Activated naive CD4-positive, alpha-beta T cell treated with anti-CD3 and anti-CD28 coated beads for 36 hours (primary cell): ENCODE measurements around the gene LZTS3. TPM values are rescaled to one million over a fixed set of nuclear protein-coding genes. Genes with fewer than 3 reads are reported as not detected.
"Not testable (repeated sequence)": the region's sequence is repeated elsewhere in the genome, so short reads cannot be mapped to it uniquely, and the experiment has no call there.

ENCODE experiments used
- CTCF ChIA-PET: fragments of 350-600 bp; sonication (Branson Sonifier 250); formaldehyde crosslinking; loops from one replicate; lab custom pipeline; 2021; ENCODE audit warnings: antibody characterized with exemption; lab: Charles Lee
- DNase-seq: peaks from one replicate; pipeline ENCODE4 v3.0.0-alpha.2; 2020
- H3K27ac Mint-ChIP-seq: one replicate; pipeline ENCODE4 v1.8.0; 2021; ENCODE audit warnings: mild to moderate bottlenecking, mixed read lengths
- H3K27me3 Mint-ChIP-seq: one replicate; pipeline ENCODE4 v1.8.0; 2021; ENCODE audit warnings: low read depth, mixed read lengths
- H3K36me3 Mint-ChIP-seq: one replicate; pipeline ENCODE4 v1.8.0; 2021; ENCODE audit warnings: low read depth, mixed read lengths
- H3K4me1 Mint-ChIP-seq: one replicate; pipeline ENCODE4 v1.8.0; 2021; ENCODE audit warnings: low read depth, mixed read lengths
- H3K4me3 Mint-ChIP-seq: one replicate; pipeline ENCODE4 v1.8.0; 2021; ENCODE audit warnings: mild to moderate bottlenecking, moderate library complexity, mixed read lengths
- H3K9me3 Mint-ChIP-seq: one replicate; pipeline ENCODE4 v1.8.0; 2021; ENCODE audit warnings: mixed read lengths
- intact Hi-C: fragments of 100-400 bp; cut with micrococcal nuclease; formaldehyde crosslinking; loops from one replicate; pipeline ENCODE4 v1.15.1; 2023
- total RNA-seq, 2 experiments: library from RNA; stranded (reverse); gene quantifications; one replicate each; pipeline ENCODE4 v1.2.3, GENCODE V29; 2021

LZTS3 gene
- total RNA-seq, 2 experiments from 2014 or later = 1.2 to 1.4 TPM

DNA sequence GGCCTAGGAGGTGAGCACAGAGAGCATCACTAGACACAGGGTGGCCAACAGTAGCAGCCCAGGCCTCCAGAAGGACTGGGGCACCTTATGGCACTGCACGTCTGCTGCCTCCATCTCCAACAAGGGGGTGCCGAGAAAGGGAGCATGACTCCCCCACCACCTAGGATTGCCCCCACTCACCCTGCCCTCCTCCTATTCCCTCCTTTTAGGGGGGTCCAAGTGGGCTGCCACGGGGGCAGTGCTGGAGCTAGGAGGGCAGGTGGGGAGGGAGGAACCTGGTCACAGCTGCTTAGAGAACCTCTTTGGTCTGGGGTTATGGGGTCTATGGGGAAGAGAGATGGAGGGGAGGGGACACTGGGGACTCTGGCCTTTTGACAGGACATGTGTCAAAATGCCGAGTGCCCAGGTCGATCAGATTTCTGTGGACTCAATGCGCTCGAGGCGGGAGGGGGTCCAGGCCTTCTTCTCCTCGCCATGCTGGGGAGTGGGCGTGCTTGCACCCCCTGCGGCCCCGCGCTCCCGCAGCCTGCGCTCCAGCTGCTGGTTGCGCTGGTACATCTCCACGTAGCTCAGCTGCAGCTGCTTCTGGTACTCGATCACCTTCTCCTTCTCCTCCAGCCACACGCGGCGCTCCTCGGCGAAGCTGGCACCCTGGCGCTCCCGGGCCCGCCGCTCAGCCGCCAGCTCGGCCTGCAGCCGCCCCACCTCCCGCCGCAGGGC lies 9.1 kb downstream of the LZTS3 start:
- intact Hi-C loops = no loop called here
- no peak overlapping the region for H3K27ac Mint-ChIP-seq

DNA sequence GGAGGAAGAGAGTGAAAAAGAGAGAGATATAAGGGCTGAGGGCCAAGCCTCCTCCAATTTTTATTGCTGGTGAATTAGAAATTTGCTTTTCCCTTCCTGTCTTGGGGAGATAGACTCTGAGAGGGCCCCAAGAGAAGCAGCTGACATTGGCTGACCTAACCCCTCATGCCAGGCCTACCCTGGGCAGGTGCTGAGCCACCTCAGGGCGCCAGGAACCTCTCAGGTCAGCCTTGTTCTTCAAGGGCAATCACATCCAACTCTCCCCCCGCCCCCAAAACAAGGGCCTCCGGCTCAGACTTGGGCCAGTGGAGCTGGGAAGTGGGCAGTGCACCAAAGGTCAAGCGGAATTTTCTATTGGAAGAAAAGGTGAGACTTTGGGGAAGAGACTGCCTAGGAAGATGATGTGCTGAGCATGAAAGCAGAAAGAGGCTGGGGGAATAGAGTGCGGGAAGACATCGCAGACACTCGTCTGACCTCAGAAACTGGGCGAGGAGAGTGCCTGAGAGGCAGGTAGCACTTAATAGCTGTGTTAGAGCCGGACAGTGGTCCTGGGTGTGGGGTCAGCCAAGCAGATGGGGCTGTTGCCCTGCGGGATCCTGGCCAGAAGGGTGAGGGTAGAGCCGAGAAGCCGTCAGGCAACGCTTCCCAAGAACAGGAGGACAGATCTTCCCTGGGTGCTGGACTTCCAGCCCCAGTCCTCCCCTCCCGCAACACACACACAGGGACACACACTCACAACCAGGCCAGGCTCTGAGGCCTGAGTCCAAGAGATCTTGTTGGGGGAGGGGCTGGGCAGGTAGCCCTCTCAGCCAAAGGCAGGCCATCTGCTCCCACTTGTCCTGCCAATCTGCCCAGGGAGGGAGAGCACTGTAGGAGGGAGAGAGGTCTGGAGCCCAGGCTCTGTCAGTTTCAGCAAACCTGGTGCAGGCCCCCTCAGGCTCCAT lies 10.0 kb downstream of the LZTS3 start:
- H3K36me3 Mint-ChIP-seq = peaks cover 2% of the 10 kb centered on the region
- H3K27me3 Mint-ChIP-seq = no peaks in the 10 kb centered on the region
- no peaks in the 10 kb centered on the region for H3K9me3 Mint-ChIP-seq
- no peak overlapping the region for H3K27ac Mint-ChIP-seq
- H3K4me1 Mint-ChIP-seq = peaks cover 11% of the 10 kb centered on the region
- no peak for DNase-seq
- CTCF ChIA-PET = interaction anchor here (0.7 kb wide), 1 partner anchor 110 kb away, joined by 3 read pairs; no protein-coding TSS in a partner anchor
- intact Hi-C loops = no loop called here
- H3K4me3 Mint-ChIP-seq = no peak overlapping the region

More for the DNA sequence above, 9.1 kb downstream of the LZTS3 start:
- Mint-ChIP-seq H3K9me3 (no peaks in the 10 kb centered on the region), H3K27me3 (peaks cover 3% of the 10 kb centered on the region), H3K4me1 (peaks cover 10% of the 10 kb centered on the region), H3K4me3 (no peak overlapping the region), H3K36me3 (peaks cover 2% of the 10 kb centered on the region)
- CTCF ChIA-PET = interaction anchor here (1.2 kb wide), 1 partner anchor 56 kb away, joined by 3 read pairs; no protein-coding TSS in a partner anchor
- DNase-seq = no peak

DNA sequence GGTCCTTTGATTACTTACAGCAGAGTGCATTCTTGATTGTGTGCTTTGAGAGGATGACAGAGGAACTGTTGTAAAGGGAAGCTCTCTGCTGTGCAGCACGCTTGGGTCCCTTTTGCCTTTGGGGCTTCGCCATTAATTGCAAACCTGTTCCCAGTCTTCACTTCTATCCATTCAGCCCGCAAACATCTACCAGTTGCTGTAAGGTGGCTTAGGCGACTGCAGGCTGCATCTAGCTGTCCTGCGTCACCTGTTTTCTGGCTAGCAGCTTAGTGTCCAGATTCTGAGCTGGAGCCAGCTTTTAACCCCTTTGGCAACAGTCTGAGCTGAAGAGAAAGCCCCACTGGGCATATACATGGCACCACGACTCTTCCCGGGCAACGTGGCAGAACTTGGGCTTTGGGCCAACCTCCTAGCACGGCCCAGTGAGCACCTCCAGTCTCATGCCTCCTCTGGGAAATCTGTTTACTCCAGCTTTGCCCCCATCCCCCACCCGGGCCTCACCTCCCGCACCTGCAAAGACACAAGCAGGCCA lies 11.2 kb downstream of the LZTS3 start:
- peaks cover 2% of the 10 kb centered on the region for H3K36me3 Mint-ChIP-seq
- H3K27me3 Mint-ChIP-seq = no peaks in the 10 kb centered on the region
- no peak for DNase-seq
- no peak overlapping the region for H3K4me3 Mint-ChIP-seq
- intact Hi-C loops = no loop called here
- CTCF ChIA-PET = interaction anchor here (0.7 to 2.0 kb wide), 2 partner anchors 45 to 108 kb away, joined by 6 to 7 read pairs; no protein-coding TSS in a partner anchor
- H3K4me1 Mint-ChIP-seq = peaks cover 18% of the 10 kb centered on the region
- H3K27ac Mint-ChIP-seq = no peak overlapping the region
- no peaks in the 10 kb centered on the region for H3K9me3 Mint-ChIP-seq

DNA sequence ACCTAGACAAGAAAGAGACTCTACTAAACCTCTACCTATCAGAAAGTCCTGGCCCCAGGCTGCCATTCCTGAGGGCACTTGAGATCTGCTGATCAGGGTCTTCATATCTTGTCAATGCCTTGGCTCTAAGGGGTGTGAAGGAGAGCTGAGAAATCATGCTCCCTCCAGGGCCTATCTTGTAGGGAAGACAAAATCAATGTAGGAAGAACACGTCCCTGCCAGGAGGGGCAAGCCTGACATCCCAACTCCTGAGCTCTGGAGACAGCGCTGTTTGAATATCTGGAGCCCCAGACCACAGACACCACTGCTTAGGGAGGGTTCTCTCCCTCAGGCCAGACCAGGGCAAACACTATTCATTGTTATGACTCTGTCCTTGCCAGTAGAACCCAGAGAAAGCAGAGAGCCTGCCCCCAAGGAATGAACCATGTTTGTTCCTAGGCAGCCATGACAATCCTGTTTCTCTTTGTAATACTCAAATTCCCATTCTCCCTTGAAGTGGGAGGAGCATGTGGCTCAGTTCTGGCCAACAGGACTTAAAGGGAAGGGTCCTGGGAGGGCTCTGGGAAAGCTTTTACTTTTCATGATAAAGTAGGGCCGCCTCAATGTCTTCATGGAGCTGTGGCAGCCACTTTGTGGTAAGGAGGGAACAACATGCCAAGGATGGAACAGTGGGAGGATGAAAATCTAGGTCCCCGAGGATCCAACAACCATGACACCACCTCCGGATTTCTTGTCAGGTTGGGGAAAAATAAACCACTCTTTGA lies 11.9 kb downstream of the LZTS3 start:
- Mint-ChIP-seq H3K4me3 (peak overlapping the region; percentile 45), H3K27ac (peak overlapping the region; percentile 46), H3K4me1 (peaks cover 25% of the 10 kb centered on the region), H3K9me3 (no peaks in the 10 kb centered on the region), H3K27me3 (no peaks in the 10 kb centered on the region), H3K36me3 (peaks cover 2% of the 10 kb centered on the region)
- CTCF ChIA-PET = interaction anchor here (1.2 to 2.0 kb wide), 2 partner anchors 45 to 58 kb away, joined by 5 to 6 read pairs; no protein-coding TSS in a partner anchor
- intact Hi-C loops = no loop called here
- no peak for DNase-seq

DNA sequence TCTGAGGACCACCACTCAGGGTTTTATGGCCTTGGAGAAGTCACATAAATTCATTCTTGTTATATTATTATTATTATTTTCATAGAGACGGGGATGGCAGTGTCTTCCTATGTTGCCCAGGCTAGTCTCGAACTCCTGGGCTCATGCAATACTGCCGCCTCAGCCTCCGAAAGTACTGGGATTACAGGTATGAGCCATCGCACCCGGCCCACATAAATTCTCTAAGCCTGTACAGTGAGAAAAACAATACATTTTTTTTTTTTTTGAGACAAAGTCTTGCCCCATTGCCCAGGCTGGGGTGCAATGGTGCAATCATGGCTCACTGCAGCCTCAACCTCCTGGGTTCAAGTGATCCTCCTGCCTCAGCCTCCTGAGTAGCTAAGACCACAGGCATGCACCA lies 12.9 kb downstream of the LZTS3 start:
- Mint-ChIP-seq H3K27me3 (no peaks in the 10 kb centered on the region), H3K36me3 (peaks cover 4% of the 10 kb centered on the region), H3K4me3 (no peak overlapping the region), H3K9me3 (no peaks in the 10 kb centered on the region), H3K27ac (no peak overlapping the region), H3K4me1 (peaks cover 35% of the 10 kb centered on the region)
- CTCF ChIA-PET = interaction anchor here (1.2 kb wide), 1 partner anchor 59 kb away, joined by 5 read pairs; no protein-coding TSS in a partner anchor
- DNase-seq = no peak
- intact Hi-C loops = no loop called here

DNA sequence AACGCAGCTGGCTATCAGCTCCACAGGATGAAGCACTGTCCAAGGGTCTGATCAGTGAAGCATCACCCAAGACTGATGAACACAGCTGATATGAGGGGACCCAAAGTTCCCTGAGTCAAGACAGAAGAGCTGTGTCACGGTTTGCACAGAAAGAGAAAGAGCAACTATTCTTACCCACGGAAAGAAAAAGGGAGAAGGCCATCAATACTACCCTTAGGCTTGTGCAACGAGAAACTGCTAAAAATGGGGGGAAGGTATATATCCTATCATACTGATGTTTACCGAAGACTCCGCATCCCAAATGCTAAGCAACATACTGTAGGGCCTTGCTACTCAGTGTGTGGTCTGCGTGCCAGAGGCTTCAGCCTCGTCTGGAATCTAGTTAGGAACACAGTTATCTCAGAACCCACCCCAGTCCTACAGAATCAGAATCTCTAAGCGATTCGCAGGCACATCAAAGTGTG lies 14.3 kb downstream of the LZTS3 start:
- H3K4me3 Mint-ChIP-seq = peak overlapping the region; percentile 87
- no peaks in the 10 kb centered on the region for H3K27me3 Mint-ChIP-seq
- peak overlapping the region; percentile 95 for H3K27ac Mint-ChIP-seq
- H3K36me3 Mint-ChIP-seq = peaks cover 6% of the 10 kb centered on the region
- intact Hi-C loops = loop anchor here (2.0 to 5.0 kb wide), 4 partner anchors 46 to 313 kb away; partner anchors contain the start of genes ATRN, DDRGK1 and PTPRA
- peak; percentile 32 for DNase-seq
- peaks cover 38% of the 10 kb centered on the region for H3K4me1 Mint-ChIP-seq
- CTCF ChIA-PET = interaction anchor here (0.5 kb wide), 1 partner anchor 228 kb away, joined by 4 read pairs; no protein-coding TSS in a partner anchor
- no peaks in the 10 kb centered on the region for H3K9me3 Mint-ChIP-seq

DNA sequence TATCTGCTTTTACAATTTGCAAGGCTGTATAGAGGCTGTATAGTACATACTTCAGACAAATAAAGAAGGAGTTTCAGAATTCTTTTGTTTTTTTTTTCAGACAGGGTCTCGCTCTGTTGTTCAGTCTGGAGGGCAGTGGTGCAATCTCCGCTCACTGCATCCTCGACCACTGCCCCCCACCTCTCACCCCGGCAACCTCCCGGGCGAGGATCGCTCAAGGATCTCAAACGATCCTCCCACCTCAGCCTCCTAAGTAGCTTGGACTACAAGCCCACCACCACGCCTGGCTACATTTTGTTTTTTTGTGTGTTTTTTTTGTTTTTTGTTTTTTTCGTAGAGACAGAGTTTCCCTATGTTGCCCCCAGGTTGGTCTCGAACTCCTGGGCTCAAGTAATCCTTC lies 15.5 kb downstream of the LZTS3 start:
- H3K27me3 Mint-ChIP-seq = no peaks in the 10 kb centered on the region
- intact Hi-C loops = loop anchor here (1.0 to 5.0 kb wide), 8 partner anchors 15 to 1055 kb away; partner anchors contain the start of genes ATRN, DDRGK1, LZTS3 and PTPRA
- H3K36me3 Mint-ChIP-seq = peaks cover 8% of the 10 kb centered on the region
- H3K4me3 Mint-ChIP-seq = peak overlapping the region; percentile 66
- no peaks in the 10 kb centered on the region for H3K9me3 Mint-ChIP-seq
- peaks cover 46% of the 10 kb centered on the region for H3K4me1 Mint-ChIP-seq
- DNase-seq = no peak
- CTCF ChIA-PET = interaction anchor here (0.6 to 1.5 kb wide), 6 partner anchors 12 to 159 kb away, joined by 3 to 6 read pairs (median 4); no protein-coding TSS in a partner anchor
- H3K27ac Mint-ChIP-seq = peak overlapping the region; percentile 91

DNA sequence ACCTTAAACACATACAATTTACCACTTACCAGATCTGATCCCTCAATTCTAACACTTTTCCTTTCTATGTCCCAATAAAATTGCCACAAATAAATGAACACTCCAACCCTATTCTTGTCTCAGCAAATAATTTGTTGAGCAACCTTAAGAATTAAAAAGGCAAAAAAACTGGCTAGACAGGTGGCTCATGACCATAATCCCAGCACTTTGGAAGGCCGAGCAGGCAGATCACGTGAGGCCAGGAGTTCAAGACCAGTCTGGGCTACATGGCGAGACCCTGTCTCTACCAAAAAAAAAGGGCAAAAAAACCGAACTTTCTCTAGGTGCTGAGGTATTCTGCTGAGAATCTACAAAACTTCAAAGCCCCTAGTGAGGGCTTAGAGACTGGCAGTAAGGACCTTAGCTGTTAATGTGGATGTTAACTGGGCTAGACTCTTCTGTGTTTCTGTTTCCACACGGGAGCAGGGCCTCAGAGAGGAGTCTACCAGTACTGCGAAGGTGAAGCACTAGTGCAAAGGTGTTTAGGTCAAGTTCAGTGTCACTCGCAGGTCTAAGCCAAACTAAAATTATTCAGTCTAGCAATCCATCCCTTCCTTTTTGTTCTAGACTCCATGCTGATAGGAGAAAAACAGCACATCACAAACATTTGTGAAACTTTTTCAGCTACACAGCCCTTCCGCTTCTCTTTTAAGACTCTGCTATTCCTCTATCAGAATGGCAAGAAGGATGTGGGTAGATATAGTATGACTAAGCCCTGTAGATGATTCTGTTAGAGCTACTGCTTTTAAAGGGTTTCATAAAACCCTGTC lies 16.3 kb downstream of the LZTS3 start:
- DNase-seq = peak; percentile 42
- peaks cover 53% of the 10 kb centered on the region for H3K4me1 Mint-ChIP-seq
- H3K27me3 Mint-ChIP-seq = no peaks in the 10 kb centered on the region
- H3K4me3 Mint-ChIP-seq = peak overlapping the region; percentile 66
- CTCF ChIA-PET = interaction anchor here (0.6 to 1.5 kb wide), 6 partner anchors 12 to 159 kb away, joined by 3 to 6 read pairs (median 3); no protein-coding TSS in a partner anchor
- no peaks in the 10 kb centered on the region for H3K9me3 Mint-ChIP-seq
- peak overlapping the region; percentile 91 for H3K27ac Mint-ChIP-seq
- intact Hi-C loops = loop anchor here (1.0 to 5.0 kb wide), 7 partner anchors 16 to 1054 kb away; partner anchors contain the start of genes ATRN, LZTS3 and PTPRA
- H3K36me3 Mint-ChIP-seq = peaks cover 8% of the 10 kb centered on the region

DNA sequence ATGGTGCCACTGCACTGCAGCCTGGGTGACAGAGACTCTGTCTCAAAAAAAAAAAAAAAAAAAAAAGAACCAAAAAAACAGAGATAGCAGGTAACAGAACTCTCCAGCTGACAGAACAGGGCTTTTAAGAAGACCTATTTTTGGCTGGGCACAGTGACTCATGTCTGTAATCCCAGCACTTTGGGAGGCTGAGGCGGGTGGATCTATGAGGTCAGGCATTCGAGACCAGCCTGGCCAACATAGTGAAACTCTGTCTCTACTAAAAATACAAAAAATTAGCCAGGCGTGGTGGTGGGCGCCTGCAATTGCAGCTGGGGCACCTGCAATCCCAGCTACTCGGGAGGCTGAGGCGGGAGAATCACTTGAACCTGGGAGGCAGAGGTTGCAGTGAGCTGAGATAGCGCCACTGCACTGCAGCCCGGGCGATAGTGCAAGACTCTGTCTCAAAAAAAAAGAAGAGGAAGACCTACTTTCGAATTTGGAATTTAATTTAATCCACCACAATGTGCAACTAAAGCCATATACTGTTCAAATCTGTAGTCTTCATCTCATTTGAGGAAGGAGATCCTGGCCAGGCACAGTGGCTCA lies 21.2 kb downstream of the LZTS3 start:
- H3K27me3 Mint-ChIP-seq, CTCF ChIA-PET, intact Hi-C loops, H3K9me3 Mint-ChIP-seq, DNase-seq, H3K4me3 Mint-ChIP-seq, H3K27ac Mint-ChIP-seq: not testable (repeated sequence)
- Mint-ChIP-seq H3K36me3 (peaks cover 24% of the 10 kb centered on the region), H3K4me1 (peaks cover 68% of the 10 kb centered on the region)

DNA sequence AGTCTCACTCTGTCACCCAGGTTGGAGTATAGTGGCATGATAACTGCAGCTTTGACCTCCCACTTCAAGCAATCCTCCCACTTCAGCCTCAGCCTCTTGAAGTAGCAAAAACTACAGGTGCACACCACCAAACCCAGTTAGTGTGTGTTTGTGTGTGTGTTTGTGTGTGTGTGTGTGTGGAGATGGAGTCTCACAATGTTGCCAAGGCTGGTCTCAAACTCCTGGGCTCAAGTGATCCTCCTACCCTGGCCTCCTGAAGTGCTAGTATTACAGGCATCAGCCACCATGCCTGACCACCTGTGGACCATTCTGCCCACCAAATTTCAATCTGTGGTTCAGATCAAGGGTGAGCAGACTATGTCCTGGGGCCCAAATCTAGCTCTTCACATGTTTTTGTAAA lies 22.4 kb downstream of the LZTS3 start:
- CTCF ChIA-PET = no interaction called here
- no peak overlapping the region for H3K4me3 Mint-ChIP-seq
- no peak overlapping the region for H3K27ac Mint-ChIP-seq
- DNase-seq = no peak
- H3K4me1 Mint-ChIP-seq = peaks cover 55% of the 10 kb centered on the region
- H3K36me3 Mint-ChIP-seq = peaks cover 31% of the 10 kb centered on the region
- intact Hi-C loops = no loop called here
- H3K9me3 Mint-ChIP-seq = no peaks in the 10 kb centered on the region
- no peaks in the 10 kb centered on the region for H3K27me3 Mint-ChIP-seq
